K562 (cell line): ENCODE results near the gene TMEM144. TPM values are rescaled to one million over a fixed set of nuclear protein-coding genes. Genes with fewer than 3 reads are reported as not detected.

Experiments used
- ATAC-seq: fragments of 200-7000 bp; cut with Tn5 transposase; 3 replicates; pipeline ENCODE4 v1.9.1; 2020; ENCODE audit warnings: moderate library complexity
- BruUV-seq: library from RNA; stranded (reverse); fragments of 400-500 nt; replicated peaks from 2 replicates; lab custom pipeline; 2021; lab: Mats Ljungman, UMichigan
- CTCF ChIA-PET: fragments of 300-600 bp; formaldehyde crosslinking; extraction: SDS; loops from one replicate; lab custom pipeline; 2021; ENCODE audit warnings: low intra/inter-chr PET ratio; lab: Yijun Ruan, JAX
- POLR2A ChIA-PET: fragments of 300-600, 350-650 bp; sonication (Branson Sonifier 250); formaldehyde crosslinking; extraction: SDS; loops from one replicate; lab custom pipeline; 2021; ENCODE audit warnings: antibody characterized with exemption, inconsistent platforms; lab: Yijun Ruan, JAX
- DNase-seq, 4 experiments: peaks; one replicate each; pipeline versions ENCODE4 v3.0.0 to v3.0.0-alpha.2; 2011 to 2018; ENCODE audit warnings: low spot score in 3 of 4, mixed read lengths in 3 of 4; ENCODE audit errors: extremely low read depth in 1 of 4
- FAIRE-seq: peaks from 2 replicates; lab custom pipeline; 2011; peaks lifted over from hg19 to GRCh38; lab: Jason Lieb, UNC
- H2AFZ ChIP-seq: 2 replicates; pipeline ENCODE4 v1.6.0; 2011; ENCODE audit warnings: low read depth, low read length, control low read depth, inconsistent platforms
- H3K27ac ChIP-seq: fragments of 200-600 bp; 3 replicates; pipeline ENCODE4 v1.8.0; 2011; ENCODE audit warnings: low read depth, mild to moderate bottlenecking, control low read depth, inconsistent platforms, low read length, moderate library complexity, mixed read lengths; ENCODE audit errors: extremely low read depth
- H3K27me3 ChIP-seq, 2 experiments: fragments of 300-600 bp in 1 of 2; 2 replicates in 1 of 2; 3 replicates in 1 of 2; pipeline versions ENCODE4 v1.6.0 to v1.8.0; 2011; ENCODE audit warnings: inconsistent platforms in 2 of 2, low read length in 2 of 2, mild to moderate bottlenecking in 1 of 2, mixed read lengths in 1 of 2, moderate library complexity in 1 of 2; ENCODE audit not compliant: control insufficient read depth in 2 of 2, insufficient read depth in 2 of 2
- H3K36me3 ChIP-seq: fragments of 300-600 bp; 3 replicates; pipeline ENCODE4 v1.8.0; 2011; ENCODE audit warnings: mild to moderate bottlenecking, low read length, inconsistent platforms; ENCODE audit not compliant: control insufficient read depth, insufficient read depth
- H3K4me1 ChIP-seq, 2 experiments: fragments of 200-600 bp in 1 of 2; replicated peaks in 1 of 2; 2 replicates in 1 of 2; 3 replicates in 1 of 2; pipeline versions ENCODE4 v1.5.1 to v1.8.0; 2011; ENCODE audit warnings: inconsistent platforms in 2 of 2, low read length in 2 of 2, mild to moderate bottlenecking in 1 of 2, mixed read lengths in 1 of 2, moderate library complexity in 1 of 2; ENCODE audit not compliant: control insufficient read depth in 2 of 2, insufficient read depth in 2 of 2
- H3K4me2 ChIP-seq: 2 replicates; pipeline ENCODE4 v1.6.1; 2011; ENCODE audit warnings: low read length, control low read depth, inconsistent platforms, mixed read lengths; ENCODE audit not compliant: insufficient read depth
- H3K4me3 ChIP-seq: fragments of 200-600 bp; sonication (generic), shearing (Covaris generic); 2 replicates; pipeline ENCODE4 v1.5.1; 2016; ENCODE audit warnings: control low read depth, inconsistent platforms
- H3K79me2 ChIP-seq: fragments of 200-600 bp; 3 replicates; pipeline ENCODE4 v1.8.0; 2011; ENCODE audit warnings: low read length, inconsistent platforms; ENCODE audit not compliant: control insufficient read depth, insufficient read depth
- H3K9ac ChIP-seq, 2 experiments: 2 replicates each; pipeline versions ENCODE4 v1.6.0 to v1.6.1; 2011; ENCODE audit warnings: low read depth in 2 of 2, low read length in 2 of 2, control low read depth in 1 of 2, inconsistent platforms in 1 of 2, mild to moderate bottlenecking in 1 of 2, mixed read lengths in 1 of 2; ENCODE audit not compliant: insufficient read depth in 1 of 2
- H3K9me1 ChIP-seq: one replicate; pipeline ENCODE4 v1.6.0; 2011; ENCODE audit warnings: inconsistent platforms, mild to moderate bottlenecking, low read length, moderate library complexity; ENCODE audit not compliant: control insufficient read depth, insufficient read depth
- H3K9me3 ChIP-seq: replicated peaks from 2 replicates; pipeline ENCODE4 v1.5.1; 2011; ENCODE audit warnings: low read depth, low read length, inconsistent platforms; ENCODE audit not compliant: control insufficient read depth, insufficient read depth
- H4K20me1 ChIP-seq: replicated peaks from 2 replicates; pipeline ENCODE4 v1.6.1; 2011; ENCODE audit warnings: low read length, inconsistent platforms, mixed read lengths; ENCODE audit not compliant: control insufficient read depth, insufficient read depth
- CREBBP ChIP-seq: IDR thresholded peaks from one replicate; pipeline ENCODE4 v1.6.1; 2012; ENCODE audit warnings: low read depth, mild to moderate bottlenecking, control low read depth, inconsistent platforms, low read length
- MEIS2 ChIP-seq: fragments of 450-650 bp; IDR thresholded peaks from 2 replicates; pipeline ENCODE4 v1.6.1; 2014; ENCODE audit warnings: mild to moderate bottlenecking; ENCODE audit not compliant: partially characterized antibody
- ZNF121 ChIP-seq: sonication (generic); formaldehyde crosslinking; conservative IDR thresholded peaks from 2 replicates; pipeline ENCODE4 v1.8.0; 2022; ENCODE audit warnings: missing genetic modification reagents
- WGBS: fragments of 100-300 bp; shearing (Covaris generic); methylation state at CpG from one replicate; pipeline ENCODE4 v1.1.6; 2016; ENCODE audit warnings: low coverage, mixed read lengths; ENCODE audit not compliant: insufficient coverage; ENCODE audit errors: missing lambda C conversion rate; 5-methylcytosine and 5-hydroxymethylcytosine counted together
- in situ Hi-C: fragments of 300-500 bp; cut with MboI; formaldehyde crosslinking; loops from 4 replicates; pipeline ENCODE4 v1.15.0; 2018; ENCODE audit warnings: inconsistent platforms, mixed read lengths
- intact Hi-C: fragments of 100-400 bp; cut with micrococcal nuclease; formaldehyde crosslinking; loops from 2 replicates; pipeline ENCODE4 v1.14.2; 2022
- polyA plus RNA-seq, 8 experiments: library from polyadenylated mRNA; depleted of rRNA in 4 of 8; stranded (reverse) in 5 of 8; unstranded in 3 of 8; fragments of >200 nt; fragmentation: Nextera tagmentation in 2 of 8; fragmentation: Illumina TruSeq in 1 of 8; extraction: Ambion mirVana in 2 of 8; extraction: Trizol in 1 of 8; gene quantifications; 2 replicates each; pipeline versions ENCODE4 v1.2.1 to v1.2.3, GENCODE V29; 2011 to 2014; ENCODE audit warnings: inconsistent platforms in 1 of 8, missing spikeins in 1 of 8
- total RNA-seq, 7 experiments: library from RNA; depleted of rRNA in 6 of 7; stranded (reverse); fragments of >200 nt in 6 of 7; fragmentation: Illumina TruSeq in 2 of 7; extraction: Trizol in 2 of 7; gene quantifications; 2 replicates each; pipeline versions ENCODE4 v1.2.1 to v1.2.3, GENCODE V29; 2011 to 2021; ENCODE audit warnings: low replicate concordance in 1 of 7
- TF ChIP-seq, protein P1 (sequence below), 2 experiments: IDR thresholded peaks in 1 of 2; conservative IDR thresholded peaks in 1 of 2; 2 replicates each; pipeline ENCODE4 v1.6.1; 2016; ENCODE audit warnings: low read depth in 2 of 2, mild to moderate bottlenecking in 1 of 2, missing compliant biosample characterization in 1 of 2, missing genetic modification characterization in 1 of 2, moderate library complexity in 1 of 2
- TF ChIP-seq, protein P2 (sequence below): sonication (generic); formaldehyde crosslinking; IDR thresholded peaks from 2 replicates; pipeline ENCODE4 v1.8.0; 2022; ENCODE audit warnings: missing genetic modification reagents, mild to moderate bottlenecking, moderate library complexity, borderline replicate concordance

The TMEM144 gene
- total and polyA plus RNA-seq, 9 of the 15 experiments (the other 6 are each of a cell fraction or from before 2014, with no cell fraction given): 4.0 to 12.0 (median 6.1) TPM

DNA sequence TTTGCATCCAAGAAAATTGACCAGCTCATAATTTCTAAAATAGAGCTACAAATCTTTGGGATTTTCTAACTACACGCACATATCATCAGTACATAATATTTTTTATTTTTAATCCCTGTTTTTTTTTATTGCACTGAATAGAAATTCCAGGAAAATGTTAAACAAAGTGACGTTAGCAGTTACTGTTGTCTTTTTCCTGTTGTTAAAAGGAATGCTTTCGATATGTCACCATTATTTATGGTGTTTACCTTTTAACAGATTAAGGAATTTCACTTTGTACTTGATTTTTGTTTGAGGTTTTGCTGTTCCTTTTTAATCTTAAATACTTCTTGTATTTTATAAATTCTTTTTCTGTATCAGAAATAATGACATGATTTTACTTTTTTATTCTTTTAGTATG is 89.7 kb downstream of the TMEM144 start:
- in situ Hi-C loops (no loop called here), intact Hi-C loops (no loop called here)
- no TSS peak for BruUV-seq
- Histone ChIP-seq H3K79me2 (no peaks in the 10 kb centered on the region), H3K4me3 (no peak overlapping the region), H3K9me3 (no peaks in the 10 kb centered on the region), H2AFZ (no peak overlapping the region), H3K4me1 (no peaks in the 10 kb centered on the region), H3K9ac (no peak overlapping the region), H3K27ac (no peak overlapping the region), H3K27me3 (no peaks in the 10 kb centered on the region), H3K36me3 (no peaks in the 10 kb centered on the region), H3K9me1 (no peaks in the 10 kb centered on the region), H3K4me2 (no peak overlapping the region), H4K20me1 (no peaks in the 10 kb centered on the region)
- FAIRE-seq: no peak
- DNase-seq: no peak
- WGBS: 8% methylated on average over 3 of the region's 3 CpGs
- ChIA-PET POLR2A (no interaction called here), CTCF (no interaction called here)
- ATAC-seq: no peak
- TF ChIP-seq, protein P1, sequence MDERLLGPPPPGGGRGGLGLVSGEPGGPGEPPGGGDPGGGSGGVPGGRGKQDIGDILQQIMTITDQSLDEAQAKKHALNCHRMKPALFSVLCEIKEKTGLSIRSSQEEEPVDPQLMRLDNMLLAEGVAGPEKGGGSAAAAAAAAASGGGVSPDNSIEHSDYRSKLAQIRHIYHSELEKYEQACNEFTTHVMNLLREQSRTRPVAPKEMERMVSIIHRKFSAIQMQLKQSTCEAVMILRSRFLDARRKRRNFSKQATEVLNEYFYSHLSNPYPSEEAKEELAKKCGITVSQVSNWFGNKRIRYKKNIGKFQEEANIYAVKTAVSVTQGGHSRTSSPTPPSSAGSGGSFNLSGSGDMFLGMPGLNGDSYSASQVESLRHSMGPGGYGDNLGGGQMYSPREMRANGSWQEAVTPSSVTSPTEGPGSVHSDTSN (CRISPR knock-in tag; IDR thresholded peaks at IDR 0.05; ENCODE audit: low read depth): no peak
- TF ChIP-seq, protein P1 (tag; conservative IDR thresholded peaks at IDR 0.05; ENCODE audit: low read depth): 0 out of 2 replicates have a peak, but pooled peaks have one; percentile 16
- TF ChIP-seq, protein P2, sequence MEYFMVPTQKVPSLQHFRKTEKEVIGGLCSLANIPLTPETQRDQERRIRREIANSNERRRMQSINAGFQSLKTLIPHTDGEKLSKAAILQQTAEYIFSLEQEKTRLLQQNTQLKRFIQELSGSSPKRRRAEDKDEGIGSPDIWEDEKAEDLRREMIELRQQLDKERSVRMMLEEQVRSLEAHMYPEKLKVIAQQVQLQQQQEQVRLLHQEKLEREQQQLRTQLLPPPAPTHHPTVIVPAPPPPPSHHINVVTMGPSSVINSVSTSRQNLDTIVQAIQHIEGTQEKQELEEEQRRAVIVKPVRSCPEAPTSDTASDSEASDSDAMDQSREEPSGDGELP (CRISPR knock-in tag): no peak
- TF ChIP-seq ZNF121 (CRISPR knock-in tag) (no peak), MEIS2 (peak; percentile 51), CREBBP (no peak)
